ENCODE results near the gene WHAMM. TPM values are rescaled to one million over a fixed set of nuclear protein-coding genes. Genes with fewer than 3 reads are reported as not detected.

WHAMM gene
- total and polyA plus RNA-seq, 3 experiments from 2014 or later = 6.6 to 9.7 (median 9.3) TPM

GRCh38 chr15:82832601-82833361 is 23.4 kb downstream of the WHAMM start:
- no peak for DNase-seq
- peaks cover 55% of the 10 kb centered on the region for H3K36me3 ChIP-seq (ENCODE audit: insufficient read depth, low read length)
- Mint-ChIP-seq H3K9me3 (peaks cover 0 to 3% (median 0%) of the 10 kb centered on the region in 5 donors), H3K4me1 (peaks cover 19 to 32% (median 24%) of the 10 kb centered on the region in 3 donors), H3K27me3 (no peaks in the 10 kb centered on the region), H3K4me3 (peak overlapping the region in 1 of 7 donors; percentile 44), H3K27ac (peak overlapping the region in 4 of 8 donors; percentile 56 to 72 (median 68)), H3K36me3 (peaks cover 32 to 96% (median 60%) of the 10 kb centered on the region in 3 donors)
- no peak overlapping the region for H3K27ac ChIP-seq (ENCODE audit: low read depth, low read length)
- no peaks in the 10 kb centered on the region for H3K9me3 ChIP-seq (ENCODE audit: low read length)
- ChIA-PET CTCF (interaction anchor here (1.3 kb wide), 1 partner anchor 9 kb away, joined by 3 read pairs; no protein-coding TSS in a partner anchor), POLR2A (no interaction called here)
- H3K4me3 ChIP-seq (ENCODE audit: low read length) = no peak overlapping the region
- no peaks in the 10 kb centered on the region for H3K27me3 ChIP-seq (ENCODE audit: insufficient read depth, low read length, poor library complexity, severe bottlenecking)
- no peaks in the 10 kb centered on the region for H3K4me1 ChIP-seq (ENCODE audit: insufficient read depth, low read length)

GRCh38 chr15:82833362-82833682 is 23.9 kb downstream of the WHAMM start:
- H3K27me3 ChIP-seq (ENCODE audit: insufficient read depth, low read length, poor library complexity, severe bottlenecking) = no peaks in the 10 kb centered on the region
- no peaks in the 10 kb centered on the region for H3K9me3 ChIP-seq (ENCODE audit: low read length)
- no peak overlapping the region for H3K4me3 ChIP-seq (ENCODE audit: low read length)
- DNase-seq = no peak
- CTCF ChIA-PET = interaction anchor here (1.3 kb wide), 1 partner anchor 9 kb away, joined by 3 read pairs; no protein-coding TSS in a partner anchor
- Mint-ChIP-seq H3K27me3 (no peaks in the 10 kb centered on the region), H3K9me3 (peaks cover 0 to 7% (median 0%) of the 10 kb centered on the region in 5 donors), H3K4me1 (peaks cover 19 to 27% (median 24%) of the 10 kb centered on the region in 3 donors), H3K4me3 (peak overlapping the region in 1 of 7 donors; percentile 44), H3K36me3 (peaks cover 37 to 94% (median 59%) of the 10 kb centered on the region in 3 donors), H3K27ac (peak overlapping the region in 3 of 8 donors; percentile 13 to 72 (median 72))
- peaks cover 50% of the 10 kb centered on the region for H3K36me3 ChIP-seq (ENCODE audit: insufficient read depth, low read length)
- no peak overlapping the region for H3K27ac ChIP-seq (ENCODE audit: low read depth, low read length)
- POLR2A ChIA-PET = no interaction called here
- no peaks in the 10 kb centered on the region for H3K4me1 ChIP-seq (ENCODE audit: insufficient read depth, low read length)

- no peak overlapping the region for H3K27ac ChIP-seq (ENCODE audit: low read depth, low read length)
- H3K27ac Mint-ChIP-seq = no peak overlapping the region
- DNase-seq = no peak
- peaks cover 19 to 24% (median 22%) of the 10 kb centered on the region in 3 donors for H3K4me1 Mint-ChIP-seq
- H3K9me3 ChIP-seq (ENCODE audit: low read length) = no peaks in the 10 kb centered on the region
- POLR2A ChIA-PET = no interaction called here
- no peaks in the 10 kb centered on the region for H3K27me3 ChIP-seq (ENCODE audit: insufficient read depth, low read length, poor library complexity, severe bottlenecking)
- H3K9me3 Mint-ChIP-seq = peaks cover 0 to 9% (median 0%) of the 10 kb centered on the region in 5 donors
- no peaks in the 10 kb centered on the region for H3K27me3 Mint-ChIP-seq
- CTCF ChIA-PET = no interaction called here
- H3K4me3 ChIP-seq (ENCODE audit: low read length) = no peak overlapping the region
- H3K4me3 Mint-ChIP-seq = no peak overlapping the region
- H3K36me3 Mint-ChIP-seq = peaks cover 37 to 74% (median 47%) of the 10 kb centered on the region in 3 donors
- peaks cover 41% of the 10 kb centered on the region for H3K36me3 ChIP-seq (ENCODE audit: insufficient read depth, low read length)
- no peaks in the 10 kb centered on the region for H3K4me1 ChIP-seq (ENCODE audit: insufficient read depth, low read length)
These were observed 26.0 kb downstream of the WHAMM start for GRCh38 chr15:82835391-82835917.

- Histone ChIP-seq H3K4me3 (ENCODE audit: low read length) (no peak overlapping the region), H3K27me3 (ENCODE audit: insufficient read depth, low read length, poor library complexity, severe bottlenecking) (no peaks in the 10 kb centered on the region), H3K9me3 (ENCODE audit: low read length) (no peaks in the 10 kb centered on the region), H3K27ac (ENCODE audit: low read depth, low read length) (no peak overlapping the region), H3K36me3 (ENCODE audit: insufficient read depth, low read length) (peaks cover 19% of the 10 kb centered on the region), H3K4me1 (ENCODE audit: insufficient read depth, low read length) (no peaks in the 10 kb centered on the region)
- Mint-ChIP-seq H3K4me1 (peaks cover 0 to 4% (median under 1%) of the 10 kb centered on the region in 3 donors), H3K9me3 (peaks cover 0 to 12% (median 0%) of the 10 kb centered on the region in 5 donors), H3K36me3 (peaks cover 29 to 46% (median 31%) of the 10 kb centered on the region in 3 donors), H3K4me3 (no peak overlapping the region), H3K27ac (no peak overlapping the region), H3K27me3 (no peaks in the 10 kb centered on the region)
- ChIA-PET CTCF (no interaction called here), POLR2A (no interaction called here)
- DNase-seq = no peak
These were observed 28.8 kb downstream of the WHAMM start for GRCh38 chr15:82838096-82838735.

- Histone ChIP-seq H3K27ac (ENCODE audit: low read depth, low read length) (no peak overlapping the region), H3K4me1 (ENCODE audit: insufficient read depth, low read length) (no peaks in the 10 kb centered on the region), H3K9me3 (ENCODE audit: low read length) (no peaks in the 10 kb centered on the region), H3K36me3 (ENCODE audit: insufficient read depth, low read length) (peaks cover 14% of the 10 kb centered on the region), H3K27me3 (ENCODE audit: insufficient read depth, low read length, poor library complexity, severe bottlenecking) (no peaks in the 10 kb centered on the region), H3K4me3 (ENCODE audit: low read length) (no peak overlapping the region)
- peaks cover 26 to 38% (median 27%) of the 10 kb centered on the region in 3 donors for H3K36me3 Mint-ChIP-seq
- no peak overlapping the region for H3K4me3 Mint-ChIP-seq
- CTCF ChIA-PET = no interaction called here
- DNase-seq = no peak
- H3K27me3 Mint-ChIP-seq = no peaks in the 10 kb centered on the region
- peak overlapping the region in 1 of 8 donors; percentile 8 for H3K27ac Mint-ChIP-seq
- H3K4me1 Mint-ChIP-seq = peaks cover 0 to 3% (median 0%) of the 10 kb centered on the region in 3 donors
- POLR2A ChIA-PET = no interaction called here
- H3K9me3 Mint-ChIP-seq = peaks cover 0 to 12% (median 2%) of the 10 kb centered on the region in 5 donors
These were observed 29.7 kb downstream of the WHAMM start for GRCh38 chr15:82839136-82839535.

- Mint-ChIP-seq H3K36me3 (peaks cover 22 to 29% (median 25%) of the 10 kb centered on the region in 3 donors), H3K27me3 (no peaks in the 10 kb centered on the region), H3K4me3 (no peak overlapping the region), H3K4me1 (peaks cover 2 to 7% (median 6%) of the 10 kb centered on the region in 3 donors), H3K27ac (peak overlapping the region in 1 of 8 donors; percentile 37), H3K9me3 (peaks cover 0 to 12% (median 2%) of the 10 kb centered on the region in 5 donors)
- H3K9me3 ChIP-seq (ENCODE audit: low read length) = no peaks in the 10 kb centered on the region
- CTCF ChIA-PET = no interaction called here
- no peaks in the 10 kb centered on the region for H3K4me1 ChIP-seq (ENCODE audit: insufficient read depth, low read length)
- POLR2A ChIA-PET = no interaction called here
- no peaks in the 10 kb centered on the region for H3K27me3 ChIP-seq (ENCODE audit: insufficient read depth, low read length, poor library complexity, severe bottlenecking)
- no peak overlapping the region for H3K4me3 ChIP-seq (ENCODE audit: low read length)
- H3K27ac ChIP-seq (ENCODE audit: low read depth, low read length) = no peak overlapping the region
- peaks cover 11% of the 10 kb centered on the region for H3K36me3 ChIP-seq (ENCODE audit: insufficient read depth, low read length)
- no peak for DNase-seq
These were observed 30.7 kb downstream of the WHAMM start for GRCh38 chr15:82840166-82840565.

GRCh38 chr15:82843566-82843965 is 34.1 kb downstream of the WHAMM start:
- POLR2A ChIA-PET = no interaction called here

GRCh38 chr15:82845686-82846085 is 36.3 kb downstream of the WHAMM start:
- POLR2A ChIA-PET = no interaction called here
- H3K36me3 Mint-ChIP-seq = no peaks in the 10 kb centered on the region
- Histone ChIP-seq H3K36me3 (ENCODE audit: insufficient read depth, low read length) (no peaks in the 10 kb centered on the region), H3K27ac (ENCODE audit: low read depth, low read length) (no peak overlapping the region), H3K4me3 (ENCODE audit: low read length) (no peak overlapping the region), H3K27me3 (ENCODE audit: insufficient read depth, low read length, poor library complexity, severe bottlenecking) (no peaks in the 10 kb centered on the region), H3K9me3 (ENCODE audit: low read length) (no peaks in the 10 kb centered on the region), H3K4me1 (ENCODE audit: insufficient read depth, low read length) (no peaks in the 10 kb centered on the region)
- no peak overlapping the region for H3K4me3 Mint-ChIP-seq
- H3K27me3 Mint-ChIP-seq = no peaks in the 10 kb centered on the region
- no peak overlapping the region for H3K27ac Mint-ChIP-seq
- H3K9me3 Mint-ChIP-seq = peaks cover 0 to 5% (median 0%) of the 10 kb centered on the region in 5 donors
- CTCF ChIA-PET = no interaction called here
- H3K4me1 Mint-ChIP-seq = peaks cover 0 to 8% (median 7%) of the 10 kb centered on the region in 3 donors
- DNase-seq = no peak

More at GRCh38 chr15:82843566-82843965, 34.1 kb downstream of the WHAMM start:
- no peak overlapping the region for H3K4me3 ChIP-seq (ENCODE audit: low read length)
- CTCF ChIA-PET = no interaction called here
- H3K36me3 ChIP-seq (ENCODE audit: insufficient read depth, low read length) = no peaks in the 10 kb centered on the region
- peaks cover 0 to 12% (median 2%) of the 10 kb centered on the region in 5 donors for H3K9me3 Mint-ChIP-seq
- no peaks in the 10 kb centered on the region for H3K9me3 ChIP-seq (ENCODE audit: low read length)
- no peak for DNase-seq
- no peaks in the 10 kb centered on the region for H3K4me1 ChIP-seq (ENCODE audit: insufficient read depth, low read length)
- no peaks in the 10 kb centered on the region for H3K36me3 Mint-ChIP-seq
- H3K27me3 Mint-ChIP-seq = no peaks in the 10 kb centered on the region
- no peaks in the 10 kb centered on the region for H3K27me3 ChIP-seq (ENCODE audit: insufficient read depth, low read length, poor library complexity, severe bottlenecking)
- H3K4me3 Mint-ChIP-seq = no peak overlapping the region
- peaks cover 0 to 8% (median 7%) of the 10 kb centered on the region in 3 donors for H3K4me1 Mint-ChIP-seq
- no peak overlapping the region for H3K27ac Mint-ChIP-seq
- no peak overlapping the region for H3K27ac ChIP-seq (ENCODE audit: low read depth, low read length)

Measured in CD8-positive, alpha-beta memory T cell (primary cell).